WTC11 (cell line): ENCODE data around the gene MATN3.

Source experiments
- CTCF ChIP-seq: fragments of 200-600 bp; IDR thresholded peaks from 2 replicates; pipeline ENCODE4 v1.8.0; 2022; ENCODE audit warnings: antibody characterized with exemption
- ESRRA ChIP-seq: sonication (generic); formaldehyde crosslinking; IDR thresholded peaks from 2 replicates; pipeline ENCODE4 v1.8.1; 2022; ENCODE audit warnings: mild to moderate bottlenecking, missing genetic modification reagents, borderline replicate concordance
- ETV6 ChIP-seq: sonication (generic); formaldehyde crosslinking; IDR thresholded peaks from 2 replicates; pipeline ENCODE4 v1.8.1; 2022; ENCODE audit warnings: mild to moderate bottlenecking, missing genetic modification reagents
- FOXP1 ChIP-seq: sonication (generic); formaldehyde crosslinking; IDR thresholded peaks from 2 replicates; pipeline ENCODE4 v1.8.0; 2022; ENCODE audit warnings: missing genetic modification reagents, mild to moderate bottlenecking, moderate library complexity, borderline replicate concordance
- GABPB1 ChIP-seq: sonication (generic); formaldehyde crosslinking; IDR thresholded peaks from 2 replicates; pipeline ENCODE4 v1.8.1; 2023; ENCODE audit warnings: mild to moderate bottlenecking, missing genetic modification reagents
- IRF2 ChIP-seq: sonication (generic); formaldehyde crosslinking; IDR thresholded peaks from 2 replicates; pipeline ENCODE4 v1.8.0; 2022; ENCODE audit warnings: low read depth, missing genetic modification reagents, borderline replicate concordance
- JUN ChIP-seq: sonication (generic); formaldehyde crosslinking; IDR thresholded peaks from 2 replicates; pipeline ENCODE4 v1.8.0; 2023; ENCODE audit warnings: mild to moderate bottlenecking, missing genetic modification reagents
- NFATC4 ChIP-seq: fragments of 250-450 bp; sonication (Bioruptor Pico); IDR thresholded peaks from 2 replicates; pipeline ENCODE4 v1.9.0; 2021; ENCODE audit warnings: mild to moderate bottlenecking
- NFYB ChIP-seq: sonication (generic); formaldehyde crosslinking; conservative IDR thresholded peaks from 2 replicates; pipeline ENCODE4 v1.8.0; 2022; ENCODE audit warnings: low read depth, missing genetic modification reagents
- NR1H2 ChIP-seq: sonication (generic); formaldehyde crosslinking; IDR thresholded peaks from 2 replicates; pipeline ENCODE4 v1.9.0; 2021; ENCODE audit warnings: mild to moderate bottlenecking, moderate library complexity, missing genetic modification reagents
- RELA ChIP-seq: sonication (generic); formaldehyde crosslinking; IDR thresholded peaks from 2 replicates; pipeline ENCODE4 v1.8.1; 2022; ENCODE audit warnings: missing genetic modification reagents, mild to moderate bottlenecking, borderline replicate concordance
- USF1 ChIP-seq: sonication (generic); formaldehyde crosslinking; IDR thresholded peaks from 2 replicates; pipeline ENCODE4 v1.8.0; 2022; ENCODE audit warnings: mild to moderate bottlenecking, missing genetic modification reagents
- ZNF317 ChIP-seq: sonication (generic); formaldehyde crosslinking; IDR thresholded peaks from 2 replicates; pipeline ENCODE4 v1.8.1; 2023; ENCODE audit warnings: low read depth, mild to moderate bottlenecking, moderate library complexity, missing genetic modification reagents, borderline replicate concordance

GRCh38 chr2:20001361-20001863, 11.1 kb downstream of the MATN3 start:
- TF ChIP-seq CTCF: no peak
- no peak for TF ChIP-seq ETV6 (CRISPR knock-in tag)
- no peak for TF ChIP-seq RELA (CRISPR knock-in tag)
- TF ChIP-seq ZNF317 (CRISPR knock-in tag): no peak
- no peak for TF ChIP-seq FOXP1 (CRISPR knock-in tag)
- no peak for TF ChIP-seq NFATC4 (CRISPR knock-in tag)
- TF ChIP-seq USF1: no peak
- no peak for TF ChIP-seq IRF2 (CRISPR knock-in tag)
- no peak for TF ChIP-seq NFYB (CRISPR knock-in tag)
- TF ChIP-seq NR1H2 (CRISPR knock-in tag): no peak
- no peak for TF ChIP-seq JUN (CRISPR knock-in tag)
- no peak for TF ChIP-seq GABPB1
- no peak for TF ChIP-seq ESRRA
